Activated naive CD4-positive, alpha-beta T cell treated with anti-CD3 and anti-CD28 coated beads for 36 hours (primary cell): Measurements from ENCODE around the gene MND1. TPM values are rescaled to one million over a fixed set of nuclear protein-coding genes. Genes with fewer than 3 reads are reported as not detected.
A peak's percentile ranks its signal among the peaks of the same experiment; 100 is the strongest.
"Not testable (repeated sequence)": the region's sequence is repeated elsewhere in the genome, so short reads cannot be mapped to it uniquely, and the experiment has no call there.

Experiments
- CTCF ChIA-PET: fragments of 350-600 bp; sonication (Branson Sonifier 250); formaldehyde crosslinking; loops from one replicate; lab custom pipeline; 2021; ENCODE audit warnings: antibody characterized with exemption; lab: Charles Lee
- DNase-seq: peaks from one replicate; pipeline ENCODE4 v3.0.0-alpha.2; 2020
- H3K27ac Mint-ChIP-seq: one replicate; pipeline ENCODE4 v1.8.0; 2021; ENCODE audit warnings: mild to moderate bottlenecking, mixed read lengths
- H3K27me3 Mint-ChIP-seq: one replicate; pipeline ENCODE4 v1.8.0; 2021; ENCODE audit warnings: low read depth, mixed read lengths
- H3K36me3 Mint-ChIP-seq: one replicate; pipeline ENCODE4 v1.8.0; 2021; ENCODE audit warnings: low read depth, mixed read lengths
- H3K4me1 Mint-ChIP-seq: one replicate; pipeline ENCODE4 v1.8.0; 2021; ENCODE audit warnings: low read depth, mixed read lengths
- H3K4me3 Mint-ChIP-seq: one replicate; pipeline ENCODE4 v1.8.0; 2021; ENCODE audit warnings: mild to moderate bottlenecking, moderate library complexity, mixed read lengths
- H3K9me3 Mint-ChIP-seq: one replicate; pipeline ENCODE4 v1.8.0; 2021; ENCODE audit warnings: mixed read lengths
- intact Hi-C: fragments of 100-400 bp; cut with micrococcal nuclease; formaldehyde crosslinking; loops from one replicate; pipeline ENCODE4 v1.15.1; 2023
- total RNA-seq, 2 experiments: library from RNA; stranded (reverse); gene quantifications; one replicate each; pipeline ENCODE4 v1.2.3, GENCODE V29; 2021

Gene MND1
- total RNA-seq, 2 experiments from 2014 or later = 51.3 to 52.6 TPM

- H3K4me3 Mint-ChIP-seq = no peak overlapping the region
- no peaks in the 10 kb centered on the region for H3K9me3 Mint-ChIP-seq
- peaks cover 4% of the 10 kb centered on the region for H3K4me1 Mint-ChIP-seq
- no peaks in the 10 kb centered on the region for H3K27me3 Mint-ChIP-seq
- H3K27ac Mint-ChIP-seq = no peak overlapping the region
- CTCF ChIA-PET = no interaction called here
- intact Hi-C loops = no loop called here
- DNase-seq = no peak
- peaks cover 15% of the 10 kb centered on the region for H3K36me3 Mint-ChIP-seq
These were observed 64.9 kb downstream of the MND1 start for GRCh38 chr4:153409412-153409811.

GRCh38 chr4:153409924-153410501, 65.5 kb downstream of the MND1 start:
- CTCF ChIA-PET = interaction anchor here (0.7 to 1.1 kb wide), 3 partner anchors 23 to 164 kb away, joined by 3 read pairs; no protein-coding TSS in a partner anchor
- H3K4me1 Mint-ChIP-seq = peaks cover 4% of the 10 kb centered on the region
- H3K4me3 Mint-ChIP-seq = no peak overlapping the region
- DNase-seq = no peak
- H3K9me3 Mint-ChIP-seq = no peaks in the 10 kb centered on the region
- H3K36me3 Mint-ChIP-seq = peaks cover 14% of the 10 kb centered on the region
- no peak overlapping the region for H3K27ac Mint-ChIP-seq
- H3K27me3 Mint-ChIP-seq = no peaks in the 10 kb centered on the region
- intact Hi-C loops = no loop called here

GRCh38 chr4:153413842-153414241, 69.4 kb downstream of the MND1 start:
- no peaks in the 10 kb centered on the region for H3K9me3 Mint-ChIP-seq
- intact Hi-C loops = no loop called here
- no peak overlapping the region for H3K27ac Mint-ChIP-seq
- H3K4me1 Mint-ChIP-seq = peaks cover 6% of the 10 kb centered on the region
- peaks cover 4% of the 10 kb centered on the region for H3K36me3 Mint-ChIP-seq
- H3K27me3 Mint-ChIP-seq = no peaks in the 10 kb centered on the region
- no peak overlapping the region for H3K4me3 Mint-ChIP-seq
- no peak for DNase-seq
- CTCF ChIA-PET = interaction anchor here (0.6 kb wide), 1 partner anchor 192 kb away, joined by 3 read pairs; no protein-coding TSS in a partner anchor

GRCh38 chr4:153416456-153416855, 72.0 kb downstream of the MND1 start:
- H3K36me3 Mint-ChIP-seq, H3K4me1 Mint-ChIP-seq, intact Hi-C loops, H3K4me3 Mint-ChIP-seq, H3K27ac Mint-ChIP-seq, H3K27me3 Mint-ChIP-seq, H3K9me3 Mint-ChIP-seq, DNase-seq: not testable (repeated sequence)
- CTCF ChIA-PET = interaction anchor here (1.0 kb wide), 1 partner anchor 100 kb away, joined by 4 read pairs; no protein-coding TSS in a partner anchor

GRCh38 chr4:153418121-153418520, 73.6 kb downstream of the MND1 start:
- CTCF ChIA-PET = interaction anchor here (0.6 to 2.2 kb wide), 3 partner anchors 15 to 226 kb away, joined by 3 to 5 read pairs (median 3); no protein-coding TSS in a partner anchor
- intact Hi-C loops = no loop called here
- Mint-ChIP-seq H3K27me3 (no peaks in the 10 kb centered on the region), H3K36me3 (no peaks in the 10 kb centered on the region), H3K9me3 (no peaks in the 10 kb centered on the region), H3K27ac (no peak overlapping the region), H3K4me3 (no peak overlapping the region), H3K4me1 (peaks cover 13% of the 10 kb centered on the region)
- DNase-seq = no peak

GRCh38 chr4:153418558-153418957, 74.1 kb downstream of the MND1 start:
- H3K4me1 Mint-ChIP-seq = peaks cover 13% of the 10 kb centered on the region
- H3K4me3 Mint-ChIP-seq = no peak overlapping the region
- CTCF ChIA-PET = interaction anchor here (0.6 to 2.2 kb wide), 2 partner anchors 14 to 73 kb away, joined by 3 to 5 read pairs; no protein-coding TSS in a partner anchor
- no peaks in the 10 kb centered on the region for H3K27me3 Mint-ChIP-seq
- no peak for DNase-seq
- intact Hi-C loops = no loop called here
- no peaks in the 10 kb centered on the region for H3K36me3 Mint-ChIP-seq
- no peaks in the 10 kb centered on the region for H3K9me3 Mint-ChIP-seq
- H3K27ac Mint-ChIP-seq = no peak overlapping the region

GRCh38 chr4:153419029-153419428, 74.5 kb downstream of the MND1 start:
- Mint-ChIP-seq H3K4me1 (peaks cover 13% of the 10 kb centered on the region), H3K36me3 (no peaks in the 10 kb centered on the region), H3K4me3 (no peak overlapping the region), H3K27ac (no peak overlapping the region), H3K27me3 (no peaks in the 10 kb centered on the region), H3K9me3 (no peaks in the 10 kb centered on the region)
- DNase-seq = no peak
- CTCF ChIA-PET = interaction anchor here (2.2 kb wide), 1 partner anchor 73 kb away, joined by 5 read pairs; no protein-coding TSS in a partner anchor
- intact Hi-C loops = no loop called here

- Mint-ChIP-seq H3K27ac (no peak overlapping the region), H3K9me3 (no peaks in the 10 kb centered on the region), H3K4me1 (peaks cover 16% of the 10 kb centered on the region), H3K27me3 (no peaks in the 10 kb centered on the region), H3K4me3 (no peak overlapping the region), H3K36me3 (no peaks in the 10 kb centered on the region)
- no peak for DNase-seq
- intact Hi-C loops = loop anchor here (10.0 kb wide), 1 partner anchor 195 kb away; no protein-coding TSS in a partner anchor
- CTCF ChIA-PET = interaction anchor here (2.2 kb wide), 1 partner anchor 74 kb away, joined by 5 read pairs; no protein-coding TSS in a partner anchor
These were observed 75.3 kb downstream of the MND1 start for GRCh38 chr4:153419673-153420278.

GRCh38 chr4:153420361-153420760, 75.9 kb downstream of the MND1 start:
- Mint-ChIP-seq H3K27me3 (no peaks in the 10 kb centered on the region), H3K9me3 (no peaks in the 10 kb centered on the region), H3K27ac (no peak overlapping the region), H3K4me1 (peaks cover 17% of the 10 kb centered on the region), H3K4me3 (no peak overlapping the region), H3K36me3 (no peaks in the 10 kb centered on the region)
- DNase-seq = no peak
- intact Hi-C loops = loop anchor here (10.0 kb wide), 1 partner anchor 196 kb away; no protein-coding TSS in a partner anchor
- CTCF ChIA-PET = interaction anchor here (2.2 kb wide), 1 partner anchor 75 kb away, joined by 5 read pairs; no protein-coding TSS in a partner anchor

GRCh38 chr4:153421941-153422340, 77.5 kb downstream of the MND1 start:
- intact Hi-C loops = loop anchor here (10.0 kb wide), 1 partner anchor 197 kb away; no protein-coding TSS in a partner anchor
- Mint-ChIP-seq H3K27ac (no peak overlapping the region), H3K27me3 (no peaks in the 10 kb centered on the region), H3K9me3 (no peaks in the 10 kb centered on the region), H3K4me1 (peaks cover 30% of the 10 kb centered on the region), H3K36me3 (no peaks in the 10 kb centered on the region), H3K4me3 (no peak overlapping the region)
- DNase-seq = no peak
- CTCF ChIA-PET = interaction anchor here (0.7 to 1.2 kb wide), 2 partner anchors 11 to 152 kb away, joined by 3 to 4 read pairs; no protein-coding TSS in a partner anchor

GRCh38 chr4:153426207-153426885, 81.9 kb downstream of the MND1 start:
- Mint-ChIP-seq H3K9me3 (no peaks in the 10 kb centered on the region), H3K36me3 (peaks cover 3% of the 10 kb centered on the region), H3K4me3 (no peak overlapping the region), H3K4me1 (peaks cover 65% of the 10 kb centered on the region), H3K27ac (peak overlapping the region; percentile 63), H3K27me3 (no peaks in the 10 kb centered on the region)
- DNase-seq = no peak
- CTCF ChIA-PET = interaction anchor here (0.6 to 2.1 kb wide), 6 partner anchors 64 to 589 kb away, joined by 3 to 7 read pairs (median 3); no protein-coding TSS in a partner anchor
- intact Hi-C loops = loop anchor here (5.0 to 10.0 kb wide), 3 partner anchors 202 to 326 kb away; no protein-coding TSS in a partner anchor
